ELR (cell line): Measurements from ENCODE around the gene RNF144B.

ENCODE experiments used
- DNase-seq: peaks from one replicate; pipeline ENCODE4 v3.0.0-alpha.2; 2015; ENCODE audit warnings: low read depth

The RNF144B gene

DNA sequence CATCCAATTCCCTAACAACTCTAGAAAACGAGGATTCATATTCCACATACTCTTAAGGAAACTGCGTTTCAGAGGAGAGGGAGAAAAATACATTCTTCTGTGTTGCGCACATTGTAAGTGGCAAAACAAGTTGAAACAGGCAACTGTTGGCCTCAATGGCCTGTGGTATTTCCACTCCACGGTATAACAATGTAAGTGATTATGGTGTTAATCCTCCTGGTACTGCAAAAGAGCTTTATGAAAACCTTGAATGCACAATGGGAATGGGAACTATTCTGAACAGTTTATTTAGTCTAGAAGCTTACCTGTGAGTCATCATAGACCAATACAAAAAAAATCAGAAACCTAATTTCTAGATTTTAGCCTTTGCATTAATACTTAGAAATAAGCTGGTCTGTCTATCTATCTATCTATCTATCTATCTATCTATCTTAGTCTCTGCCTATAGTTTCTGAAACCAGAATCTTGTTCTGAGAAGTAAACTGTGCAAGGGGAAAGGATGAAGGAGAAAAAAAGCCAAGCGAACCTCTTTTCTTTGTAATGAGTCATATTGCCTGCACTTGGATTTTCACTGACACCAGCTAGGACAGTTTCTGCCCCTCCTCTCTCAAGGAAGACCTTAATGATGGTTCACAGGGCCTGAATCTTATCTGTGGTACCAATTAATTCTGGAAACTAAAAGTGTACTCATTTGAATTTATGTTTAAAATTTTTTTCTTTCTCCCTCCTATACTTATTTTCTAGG is 101.5 kb downstream of the RNF144B start:
- peak; percentile 43 for DNase-seq

DNA sequence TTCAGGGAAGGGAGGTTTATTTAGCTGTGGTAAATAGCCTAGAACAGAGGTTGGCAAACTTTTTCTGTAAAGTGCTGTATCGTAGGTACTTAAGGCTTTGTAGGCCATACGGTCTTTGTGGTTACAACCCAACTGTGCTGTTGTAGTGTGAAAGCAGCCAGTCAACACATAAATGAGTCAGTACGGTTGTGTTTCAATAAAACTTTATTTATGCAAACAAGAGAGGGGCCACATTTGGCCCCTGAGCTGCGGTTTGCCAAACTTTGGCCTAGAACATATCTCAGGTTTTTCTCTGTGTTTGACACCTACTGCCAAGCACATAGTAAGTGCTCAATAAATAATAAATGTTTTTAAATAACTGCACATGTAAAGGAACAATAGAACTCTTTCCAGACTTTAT is 102.2 kb downstream of the RNF144B start:
- DNase-seq: no peak

DNA sequence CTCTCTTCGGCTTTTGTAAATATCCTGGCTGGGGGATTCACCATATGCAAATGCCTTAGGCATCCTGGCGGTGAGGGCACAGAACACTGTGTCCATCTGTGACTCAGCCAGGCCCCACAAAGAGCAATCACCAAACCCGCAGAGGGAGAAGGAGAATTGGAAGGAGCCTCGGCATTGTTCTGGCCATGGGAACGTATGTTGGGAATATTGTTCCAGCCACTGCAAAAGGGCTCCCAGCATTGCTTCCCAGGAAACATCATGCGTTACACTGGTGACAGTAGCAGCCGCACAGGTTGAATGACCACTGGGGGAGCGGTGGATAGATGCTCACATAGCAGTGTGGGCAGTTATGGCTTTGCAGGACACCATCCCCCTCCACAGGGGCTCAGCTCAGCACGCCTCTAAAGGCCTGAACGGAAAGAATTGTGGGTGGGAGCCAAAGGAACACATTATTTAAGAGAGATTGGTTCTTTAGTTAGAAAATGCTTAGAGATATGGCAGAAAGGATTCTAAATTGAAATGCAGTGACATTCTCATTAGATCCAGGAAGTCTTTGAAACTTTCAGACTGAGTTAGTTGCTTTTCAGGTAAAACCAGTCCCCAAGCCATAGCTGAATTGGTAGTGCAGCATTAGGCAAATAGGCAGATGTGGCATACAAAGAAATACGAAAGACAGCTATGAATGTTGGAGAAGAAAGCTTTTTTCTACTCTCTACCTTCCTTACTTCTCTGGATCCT is 104.3 kb downstream of the RNF144B start:
- peak; percentile 68 for DNase-seq

DNA sequence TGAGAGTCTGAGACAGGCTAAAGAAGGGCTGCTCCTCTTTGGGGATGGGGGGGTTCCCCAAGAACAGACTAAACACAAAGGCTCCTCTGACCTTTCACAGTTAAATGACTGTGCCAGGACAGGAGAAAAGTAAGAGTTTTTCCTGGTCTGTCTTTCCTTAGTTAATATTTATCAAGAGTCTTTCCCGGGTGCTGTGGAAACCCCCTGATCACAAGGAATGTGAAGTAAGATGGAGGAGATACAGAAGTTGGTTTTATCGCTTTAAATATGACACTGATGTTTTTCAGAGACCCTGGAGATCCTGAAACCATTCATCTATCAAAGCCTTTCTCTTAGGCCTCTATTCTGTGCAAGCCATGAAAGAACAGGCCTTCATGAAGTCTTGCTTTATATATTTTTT is 105.8 kb downstream of the RNF144B start:
- DNase-seq: no peak

DNA sequence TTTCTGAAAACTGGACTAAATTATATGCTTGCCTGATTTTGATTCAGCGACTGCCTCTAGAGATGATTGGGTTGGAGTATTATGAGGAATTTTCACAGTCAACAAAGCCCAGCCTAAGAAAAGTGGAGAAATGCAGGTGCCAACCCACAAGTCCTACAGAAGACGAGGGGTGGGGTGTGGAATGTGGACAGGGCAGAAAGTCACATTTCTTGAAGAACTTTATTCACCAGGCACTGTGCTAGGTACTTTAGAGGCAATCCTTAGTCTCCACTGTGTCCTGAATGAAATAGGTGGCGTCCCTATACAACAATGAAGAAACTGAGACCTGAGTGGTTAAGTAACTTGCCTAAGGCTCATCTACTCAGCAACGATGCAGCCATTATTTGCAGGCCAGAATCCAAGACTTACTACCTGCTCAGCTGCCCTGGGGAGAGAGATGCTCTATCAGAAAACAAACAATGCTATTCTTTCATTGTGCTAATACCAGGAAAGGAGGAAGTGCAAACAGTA is 106.3 kb downstream of the RNF144B start:
- no peak for DNase-seq

DNA sequence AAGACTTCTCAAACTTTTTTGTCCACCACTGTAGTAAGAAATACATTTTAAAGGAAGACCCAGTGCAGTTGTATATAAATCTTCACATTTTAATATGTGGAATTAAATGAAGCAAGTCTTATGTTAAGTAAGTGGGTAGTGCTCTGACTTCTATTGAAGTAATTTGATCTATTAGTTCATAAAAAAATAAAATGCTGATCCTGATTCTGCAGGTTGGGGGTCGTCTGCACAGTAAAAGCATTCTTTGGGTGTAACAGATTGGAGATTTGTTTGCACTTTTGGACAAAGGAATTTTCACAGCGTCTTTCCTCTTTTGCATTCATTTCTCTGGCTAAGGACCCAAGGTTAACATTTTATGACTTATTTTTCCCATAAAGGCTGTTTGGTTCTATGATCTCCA is 106.8 kb downstream of the RNF144B start:
- no peak for DNase-seq

DNA sequence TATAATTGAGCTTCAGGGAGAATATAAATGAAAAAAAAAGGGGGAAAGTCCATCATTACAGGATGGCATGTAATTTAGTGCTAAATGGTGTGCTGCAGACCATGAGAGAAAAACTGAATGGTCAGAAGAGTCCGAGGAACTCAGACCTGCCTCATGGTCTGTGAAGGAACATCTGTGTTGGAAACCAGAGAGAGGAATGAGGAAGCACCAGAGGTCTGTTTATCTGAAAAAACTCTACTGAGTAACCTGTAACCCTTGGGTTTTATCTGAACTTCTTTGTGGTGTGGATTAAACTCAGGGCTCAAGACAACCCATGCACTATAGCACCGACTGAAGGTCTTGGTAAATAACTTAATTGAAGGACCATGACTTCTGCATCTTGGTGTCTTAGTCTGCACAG is 108.1 kb downstream of the RNF144B start:
- DNase-seq: no peak

DNA sequence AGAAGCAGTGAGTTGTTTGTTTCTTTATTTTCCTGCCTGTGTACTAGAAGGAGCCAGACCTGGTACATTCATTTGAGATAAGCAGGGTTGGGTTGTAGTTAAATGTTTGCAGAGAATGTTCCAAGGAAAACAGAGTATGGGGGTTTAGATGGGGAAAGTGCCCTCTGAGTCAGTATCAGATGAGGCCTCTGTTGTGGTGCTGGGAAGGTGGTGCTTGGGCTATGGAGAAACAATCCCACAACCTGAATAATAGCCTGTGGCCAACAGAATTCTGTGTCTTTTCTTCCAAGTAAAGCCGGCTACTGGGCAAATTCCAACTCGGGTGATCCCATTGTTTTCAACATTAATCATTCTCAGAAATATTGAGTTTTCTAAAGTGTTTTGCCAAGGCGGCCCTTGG is 109.3 kb downstream of the RNF144B start:
- no peak for DNase-seq

DNA sequence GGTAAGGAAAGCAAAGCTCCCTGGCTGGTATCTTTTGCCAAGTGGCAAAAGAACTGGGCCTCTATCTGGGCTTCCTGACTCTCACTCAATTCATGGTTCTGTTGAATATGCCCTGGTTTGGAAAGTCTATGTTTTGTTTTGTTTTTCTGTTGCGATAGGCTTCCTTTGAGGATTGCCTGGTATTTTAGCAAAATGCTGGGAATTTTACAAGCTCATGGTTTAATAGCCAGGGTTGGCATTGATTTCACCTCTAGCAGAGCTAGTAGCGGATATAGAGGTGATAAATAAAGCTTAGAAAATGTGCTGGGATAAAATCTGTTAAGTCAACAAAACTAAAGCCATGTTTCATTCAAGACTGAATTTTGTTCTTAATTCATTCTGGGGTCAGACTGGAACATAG is 109.9 kb downstream of the RNF144B start:
- DNase-seq: no peak

DNA sequence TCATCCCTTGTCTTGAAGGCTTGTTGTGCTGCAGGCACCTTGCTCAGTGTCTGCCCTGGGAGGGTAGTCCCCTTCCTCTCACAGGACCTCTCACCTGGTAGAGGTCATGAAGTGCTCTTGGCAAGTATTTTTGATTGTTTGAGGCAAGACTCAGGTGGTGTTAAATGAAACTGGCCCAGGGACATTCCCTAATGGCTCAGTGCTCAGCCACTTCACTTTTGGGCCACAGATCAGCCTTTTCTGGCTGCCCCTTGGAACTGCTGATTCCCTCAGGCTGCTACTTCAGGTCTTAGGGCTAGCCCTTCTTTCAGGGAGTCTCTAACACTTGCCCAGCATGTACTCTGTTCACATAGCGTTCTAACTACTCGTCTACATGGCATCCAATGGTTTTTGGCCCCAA is 111.3 kb downstream of the RNF144B start:
- DNase-seq: no peak

DNA sequence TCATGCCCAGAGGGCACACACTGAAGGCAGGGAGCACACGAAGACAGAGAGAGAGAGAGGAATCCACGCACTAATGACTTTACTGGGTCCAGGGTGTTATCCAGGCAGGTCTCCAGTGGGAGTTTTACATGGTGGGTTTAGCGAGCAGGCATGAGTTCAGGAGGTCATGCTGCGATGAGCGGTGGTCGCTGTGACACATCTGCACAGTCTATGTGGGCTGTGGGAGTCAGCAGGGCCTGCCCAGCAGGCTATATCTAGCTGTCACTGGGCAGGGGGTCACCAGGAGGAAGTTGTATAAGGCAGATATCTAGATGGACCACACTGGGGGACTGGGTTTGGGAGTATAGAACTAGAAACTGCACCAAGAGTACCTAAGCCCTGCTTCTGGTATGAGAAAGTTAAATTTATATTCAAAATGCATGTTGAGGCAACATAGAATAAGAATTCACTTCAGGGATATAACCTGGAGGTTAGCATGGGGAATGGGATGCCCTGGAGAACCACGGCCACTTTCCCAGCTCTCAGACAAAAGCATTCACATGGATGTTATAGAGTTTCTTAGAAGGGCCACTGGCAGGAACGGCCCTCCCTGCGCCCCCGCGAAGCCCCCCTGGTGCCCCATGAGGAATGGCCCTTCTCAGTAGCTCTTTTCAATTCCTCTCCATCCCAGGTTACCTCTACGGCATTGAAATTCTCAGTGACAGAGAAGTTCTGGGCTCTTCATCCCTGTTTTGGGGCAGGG is 113.9 kb downstream of the RNF144B start:
- no peak for DNase-seq

DNA sequence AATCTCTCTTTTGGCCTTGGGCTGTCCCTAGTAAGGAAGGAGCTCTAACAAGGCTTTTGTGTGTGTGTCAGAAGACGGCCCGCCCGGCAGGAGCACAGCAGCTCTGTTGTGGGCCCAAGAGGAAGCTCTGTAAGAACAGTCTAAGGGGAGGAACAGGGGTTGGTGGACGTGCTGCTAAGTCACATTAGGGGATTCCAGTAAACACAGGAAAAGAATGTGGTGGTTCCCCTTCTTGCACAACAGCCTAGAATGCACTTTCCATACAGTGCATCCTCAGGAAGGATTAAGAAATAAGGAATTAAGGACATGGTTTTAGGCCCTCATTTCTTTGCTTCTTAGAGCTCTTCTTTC is 114.5 kb downstream of the RNF144B start:
- peak; percentile 74 for DNase-seq

DNA sequence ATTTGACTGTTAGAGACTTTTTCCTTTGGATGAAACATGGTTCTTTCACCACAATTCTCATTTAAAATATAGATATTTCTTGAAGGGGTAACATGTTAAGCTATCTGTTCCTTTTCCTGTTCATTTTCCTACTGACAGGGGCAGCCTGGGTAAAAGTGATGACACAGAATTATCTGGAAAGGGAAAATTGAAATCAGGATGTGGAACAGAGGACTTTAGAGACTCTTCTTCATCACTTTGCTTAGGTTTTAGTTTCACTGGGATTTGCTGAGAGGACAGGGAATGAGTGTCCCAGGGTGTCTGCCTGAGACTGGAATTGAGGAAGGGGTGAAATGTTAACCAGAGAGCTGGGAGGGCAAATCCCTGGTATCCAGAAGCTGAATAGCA is 116.0 kb downstream of the RNF144B start:
- DNase-seq: no peak

DNA sequence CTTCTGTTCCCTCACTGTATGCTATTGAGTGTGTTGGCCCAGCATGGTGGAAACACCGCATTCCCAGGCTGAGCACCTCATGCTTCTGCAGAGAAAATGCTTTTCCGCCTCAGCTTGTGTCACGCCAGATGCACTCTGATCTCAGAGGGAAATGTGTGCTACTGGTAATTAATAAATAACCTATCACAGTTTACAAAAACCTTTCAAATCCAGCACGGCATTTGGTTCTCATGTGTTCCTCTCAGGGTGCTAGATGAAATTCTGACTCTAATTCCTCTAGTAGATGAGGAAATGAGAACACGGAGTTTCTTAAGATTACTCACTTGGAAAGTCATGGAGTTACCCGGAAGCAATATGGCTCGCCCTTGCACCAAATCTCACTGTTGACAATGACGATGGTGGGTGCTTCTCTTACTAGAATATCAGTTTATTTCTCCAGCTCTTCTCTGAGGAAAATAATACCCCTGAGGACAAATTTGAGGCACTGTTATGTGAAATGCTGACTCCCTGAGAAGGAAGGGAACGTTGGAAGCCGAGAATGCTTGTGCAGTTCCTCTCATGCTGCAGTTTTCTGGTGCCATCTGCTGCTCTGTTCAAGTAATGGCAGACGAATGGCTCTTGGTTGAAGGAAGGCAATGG is 116.6 kb downstream of the RNF144B start:
- DNase-seq: peak; percentile 85

DNA sequence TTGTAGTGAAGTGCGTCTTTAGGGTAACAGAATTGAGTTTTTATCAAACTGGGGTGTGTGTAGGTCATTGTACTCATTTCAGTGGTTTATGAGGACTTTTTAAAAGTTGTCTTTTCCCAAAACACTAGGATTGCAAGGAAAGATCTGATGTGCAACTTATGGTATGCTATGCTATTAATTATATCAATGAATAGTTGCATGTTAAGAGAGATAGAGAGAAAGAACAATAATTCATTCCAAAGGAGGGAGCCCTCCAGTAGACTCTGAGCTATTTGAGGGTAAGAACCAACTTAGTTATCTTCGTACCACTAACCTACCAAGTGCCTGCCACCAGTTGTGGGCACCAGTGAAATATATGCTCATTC is 117.1 kb downstream of the RNF144B start:
- no peak for DNase-seq

DNA sequence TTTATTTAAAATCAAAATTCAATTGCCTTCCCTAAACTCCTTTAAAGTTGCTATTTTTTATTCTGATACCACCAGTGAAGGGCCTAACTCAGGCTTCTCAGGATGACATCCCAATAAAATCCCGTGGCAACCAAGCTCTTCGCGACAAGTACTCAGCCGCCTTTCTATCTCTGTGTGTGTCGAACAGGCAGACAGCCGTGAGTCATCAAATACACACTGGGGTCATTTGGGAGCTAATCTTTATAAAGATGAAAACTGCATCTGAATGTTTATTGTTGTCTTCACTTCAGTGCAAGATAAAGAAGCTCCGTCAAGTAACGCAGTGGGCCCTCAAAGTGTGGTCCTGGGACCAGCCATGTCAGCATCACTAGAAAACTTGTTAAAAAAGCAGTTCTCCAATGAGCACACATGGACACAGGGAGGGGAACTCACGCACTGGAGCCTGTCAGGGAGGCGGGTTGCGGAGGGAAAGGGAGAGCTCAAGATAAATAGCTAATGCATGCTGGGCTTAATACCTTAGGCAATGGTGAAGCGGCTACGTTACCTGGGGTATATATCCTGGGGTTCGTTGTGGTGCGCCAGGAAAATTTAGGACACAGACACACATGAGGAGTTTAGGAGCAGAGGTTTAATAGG is 119.3 kb downstream of the RNF144B start:
- peak; percentile 22 for DNase-seq

DNA sequence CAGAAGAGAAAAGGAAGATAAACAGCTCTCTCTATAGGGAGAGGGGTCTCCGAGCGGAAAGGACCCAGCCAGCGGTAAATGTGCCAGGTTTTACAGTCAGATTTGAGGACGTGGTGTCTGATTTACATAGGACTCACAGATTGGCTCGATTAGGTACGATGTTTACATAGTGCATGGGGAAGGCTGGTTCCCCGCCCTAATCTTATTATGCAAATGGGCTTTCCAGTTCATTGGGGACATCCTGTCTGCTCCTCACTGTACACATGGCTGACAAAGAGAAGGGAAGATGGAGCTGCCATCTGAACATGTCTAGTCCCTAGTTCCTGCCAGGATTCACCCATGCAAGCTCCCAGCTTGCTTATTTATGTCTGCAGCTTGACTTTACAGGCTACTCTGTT is 119.9 kb downstream of the RNF144B start:
- no peak for DNase-seq

DNA sequence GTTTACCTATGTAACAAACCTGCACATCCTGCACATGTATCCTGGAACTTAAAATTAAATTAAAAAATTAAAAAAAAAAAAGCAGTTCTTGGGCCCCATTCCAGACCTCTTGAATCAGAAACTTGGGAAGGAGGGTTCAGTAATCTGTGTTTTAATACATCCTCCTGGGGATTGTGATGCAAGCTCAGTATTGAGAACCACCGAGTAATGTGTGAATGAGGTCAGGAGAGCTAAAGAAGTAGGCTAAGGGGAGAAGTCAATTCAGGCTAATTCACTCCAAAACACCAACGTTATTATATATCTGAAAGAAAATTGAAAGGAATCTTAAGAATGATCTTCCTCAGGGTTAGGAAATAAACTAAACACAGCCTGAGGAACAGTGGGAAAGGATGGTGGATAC is 120.4 kb downstream of the RNF144B start:
- no peak for DNase-seq

DNA sequence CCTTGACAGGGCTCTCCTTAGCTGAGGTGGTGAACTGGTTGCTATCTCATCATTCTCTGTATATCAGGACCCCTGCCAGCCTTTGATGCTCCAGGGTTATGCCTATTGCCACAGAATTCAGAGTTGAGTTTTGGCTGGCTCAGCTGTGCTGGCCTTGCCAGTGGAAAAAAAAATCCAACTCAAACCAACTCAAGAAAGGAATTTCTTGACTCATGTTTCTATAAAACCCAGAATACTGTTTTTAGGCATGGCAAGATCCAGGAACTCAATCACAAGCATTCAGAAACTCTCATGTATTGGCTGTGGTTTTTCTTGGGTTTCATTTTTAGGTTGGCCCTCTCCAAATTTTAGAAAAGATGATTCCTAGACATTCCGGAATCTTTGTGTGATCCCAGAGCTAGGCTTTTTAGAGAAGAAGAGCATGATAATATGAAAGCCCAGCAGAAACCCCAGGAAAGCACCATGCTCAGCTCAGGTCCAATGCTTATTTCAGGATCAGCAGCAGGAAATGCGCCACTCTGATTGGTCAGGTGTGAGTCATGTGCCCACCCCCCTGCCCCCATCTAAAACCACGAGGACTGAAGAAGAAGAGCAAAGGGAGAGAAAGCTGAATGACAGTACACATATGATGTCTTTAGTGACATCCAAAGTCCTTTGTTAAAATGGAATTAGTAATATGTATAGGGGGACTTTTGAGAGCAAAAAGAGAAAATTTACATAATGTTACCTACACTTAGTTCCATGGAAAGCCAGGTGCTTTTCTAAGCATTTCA is 122.9 kb downstream of the RNF144B start:
- no peak for DNase-seq

DNA sequence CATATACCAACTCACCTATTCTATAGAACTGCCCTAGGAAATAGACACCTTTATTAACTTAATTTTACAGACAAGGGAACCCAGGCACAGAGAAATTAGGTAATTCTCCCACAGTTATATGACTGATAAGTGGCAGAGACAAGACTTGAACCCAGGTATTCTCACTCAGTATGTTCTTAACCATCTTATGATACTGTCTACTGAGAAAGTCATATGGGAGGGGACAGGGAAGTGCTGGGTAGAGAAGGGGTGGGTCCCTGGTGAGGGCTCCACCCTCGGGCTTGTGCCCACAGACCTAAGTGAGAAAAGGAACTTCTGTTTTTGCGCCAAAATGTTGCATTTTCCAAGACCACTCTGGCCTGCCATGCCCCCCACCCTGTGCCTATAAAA is 123.5 kb downstream of the RNF144B start:
- DNase-seq: no peak

DNA sequence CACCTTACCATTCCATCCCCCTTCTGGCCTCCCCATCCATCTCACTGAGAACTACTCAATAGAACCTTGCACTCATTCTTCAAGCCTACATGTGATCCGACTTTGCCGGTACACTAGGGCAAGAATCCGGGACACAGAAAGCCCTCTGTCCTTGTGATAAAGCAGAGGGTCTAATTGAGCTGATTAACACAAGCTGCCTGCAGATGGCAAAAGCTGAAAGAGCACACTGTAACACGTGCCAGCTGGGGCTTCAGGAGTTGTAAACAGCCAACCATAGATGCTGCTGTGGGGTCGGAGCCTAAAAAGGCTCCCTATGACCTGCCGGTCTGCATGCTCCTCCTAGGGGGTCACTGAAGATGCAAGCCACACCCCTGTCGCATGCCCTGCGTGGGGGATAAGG is 124.1 kb downstream of the RNF144B start:
- DNase-seq: no peak
